Globus pallidus (tissue), 1 donor: ENCODE data around the gene CDHR3.
"Not testable (repeated sequence)": the region's sequence is repeated elsewhere in the genome, so short reads cannot be mapped to it uniquely, and the experiment has no call there.

Experiments
- DNase-seq: peaks from one replicate; pipeline ENCODE4 v3.0.0-alpha.2; 2015; ENCODE audit warnings: low spot score

CDHR3 gene

DNA sequence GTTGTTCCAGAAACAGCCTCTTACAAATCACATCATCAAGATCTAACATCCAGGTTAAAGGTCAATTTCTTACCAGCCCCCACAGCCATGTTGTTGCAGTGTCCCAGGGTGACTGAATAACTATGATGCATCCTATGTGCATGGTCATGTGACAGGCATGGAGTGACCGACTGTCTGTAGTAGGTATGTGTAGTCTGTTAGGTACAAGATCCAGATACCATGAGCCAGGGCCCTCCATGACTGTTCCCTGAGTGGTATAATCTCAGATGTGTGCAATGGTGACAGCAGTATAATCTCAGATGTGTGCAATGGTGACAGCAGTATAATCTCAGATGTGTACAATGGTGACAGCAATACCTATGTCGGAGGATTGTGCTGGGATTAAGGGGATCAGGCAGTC is 8.8 kb downstream of the CDHR3 start:
- no peak for DNase-seq

DNA sequence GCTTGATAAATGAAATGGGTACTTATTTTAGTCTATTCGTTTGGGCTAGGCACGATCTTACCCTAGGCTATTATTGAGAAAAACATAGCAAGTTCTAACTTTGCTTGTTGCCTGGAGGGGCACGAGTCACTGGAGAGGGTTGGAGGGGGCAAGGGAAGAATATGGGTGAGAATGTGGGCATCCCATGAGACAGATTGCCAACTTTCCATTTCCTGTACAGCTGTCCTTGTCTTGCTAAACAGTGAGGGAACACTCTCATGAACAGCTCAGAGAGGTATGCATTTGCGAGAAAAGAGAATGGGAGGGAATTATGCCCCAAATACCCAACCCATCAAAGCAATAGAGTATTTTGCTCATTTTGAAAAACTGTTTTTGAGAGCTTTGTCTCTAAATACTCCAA is 9.2 kb downstream of the CDHR3 start:
- DNase-seq: no peak

DNA sequence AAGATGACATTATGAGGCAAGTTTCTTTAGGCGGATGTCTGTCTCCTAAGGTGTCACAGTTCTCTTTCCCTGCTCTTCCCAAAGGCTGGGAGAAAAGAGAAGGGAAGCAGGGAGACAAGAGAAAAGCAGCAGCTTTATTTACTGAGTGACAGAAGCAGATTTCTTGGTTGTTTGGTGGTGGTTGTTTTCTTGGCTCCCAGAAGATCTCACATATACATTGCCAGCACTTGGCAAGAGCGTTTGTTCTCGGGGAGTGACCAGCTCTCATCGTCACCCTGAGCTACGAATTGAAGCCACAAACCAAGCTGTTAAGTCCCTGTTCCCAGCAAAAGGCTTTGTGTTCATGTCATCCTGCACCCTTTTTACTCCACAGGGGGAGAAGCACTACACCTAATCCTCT is 11.4 kb downstream of the CDHR3 start:
- DNase-seq: no peak

DNA sequence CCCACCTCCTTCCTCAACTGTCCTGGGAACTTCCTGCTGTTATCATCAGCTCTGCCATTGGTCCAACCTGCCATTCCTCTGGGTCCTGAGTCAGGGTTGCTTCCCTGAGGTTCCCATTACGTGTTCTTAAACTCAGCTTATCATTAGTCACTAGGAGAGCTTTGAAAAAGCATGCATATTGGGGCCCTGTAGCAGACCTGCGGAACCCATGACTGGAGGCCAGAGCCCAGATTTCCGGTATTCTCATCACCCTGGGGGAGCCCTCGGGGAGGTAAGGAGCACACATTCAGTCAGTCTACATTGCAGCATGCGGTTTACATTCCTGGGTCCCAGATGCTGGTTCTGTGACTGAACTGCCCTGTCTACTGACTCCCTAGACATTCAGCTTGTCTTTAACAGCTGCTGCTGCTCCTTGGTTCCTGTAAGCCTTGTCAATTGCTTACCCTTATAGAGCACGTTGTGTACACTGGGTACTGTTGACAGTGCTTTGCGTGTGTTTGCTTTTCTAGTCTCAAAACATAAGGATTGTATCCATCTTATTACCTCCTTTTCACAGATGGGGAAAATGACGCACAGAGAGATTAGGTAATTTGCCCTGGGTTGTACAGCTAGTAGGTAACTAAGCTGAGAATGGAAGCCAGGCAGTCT is 12.8 kb downstream of the CDHR3 start:
- no peak for DNase-seq

DNA sequence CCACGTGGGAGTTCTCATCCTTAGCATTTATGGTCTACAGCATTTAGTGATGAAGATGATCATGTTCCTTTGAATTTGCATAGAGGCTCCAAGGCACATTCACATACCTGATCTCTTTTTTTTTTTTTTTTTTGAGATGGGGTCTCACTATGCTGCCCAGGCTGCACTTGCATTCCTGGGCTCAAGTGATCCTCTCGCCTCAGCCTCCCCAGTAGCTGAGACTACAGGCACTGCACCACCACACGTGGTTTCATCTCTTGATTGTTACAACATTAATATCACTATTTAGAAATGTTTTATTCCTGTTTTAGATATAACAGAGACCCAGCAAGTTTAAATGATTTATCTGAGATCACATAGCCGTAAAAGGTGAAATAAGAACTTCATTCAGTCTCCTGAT is 13.8 kb downstream of the CDHR3 start:
- no peak for DNase-seq

DNA sequence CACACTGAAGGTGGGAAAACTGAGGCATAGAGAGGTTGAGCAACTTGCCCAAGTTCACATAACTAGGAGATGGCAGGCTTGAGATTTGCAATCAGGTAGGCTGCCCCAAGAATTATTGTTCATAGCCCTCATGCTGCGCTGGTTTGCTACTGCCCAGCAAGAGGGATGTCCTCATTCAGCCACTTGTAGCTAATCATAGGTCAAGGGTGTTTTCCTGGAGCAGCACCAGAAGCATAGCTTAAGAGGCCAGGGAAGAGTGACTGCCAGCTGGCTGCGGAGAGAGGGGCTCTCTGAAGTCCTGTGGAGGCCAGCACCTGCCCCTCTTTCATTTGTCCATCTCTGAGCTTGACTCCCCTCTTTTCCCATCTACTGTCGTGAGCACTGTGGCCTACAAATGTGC is 15.0 kb downstream of the CDHR3 start:
- DNase-seq: no peak

DNA sequence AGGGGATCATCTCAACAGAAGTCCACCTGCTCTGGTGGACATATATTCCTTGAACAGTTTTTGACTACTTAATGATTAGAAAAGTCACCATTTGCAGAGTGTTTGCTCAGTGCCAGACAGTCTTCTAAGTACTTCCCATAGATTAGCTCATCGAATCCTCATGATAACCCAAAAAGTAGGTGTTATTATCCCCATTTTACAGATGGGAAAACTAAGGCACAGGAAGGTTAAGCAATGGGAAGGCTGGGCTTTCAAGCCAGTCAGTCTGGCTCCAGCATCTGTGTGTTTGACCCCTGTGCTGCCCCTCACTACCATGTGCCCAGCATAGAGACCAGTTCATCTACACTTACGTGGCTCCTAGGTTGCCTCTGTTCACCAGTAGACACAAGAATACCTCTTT is 15.9 kb downstream of the CDHR3 start:
- no peak for DNase-seq

DNA sequence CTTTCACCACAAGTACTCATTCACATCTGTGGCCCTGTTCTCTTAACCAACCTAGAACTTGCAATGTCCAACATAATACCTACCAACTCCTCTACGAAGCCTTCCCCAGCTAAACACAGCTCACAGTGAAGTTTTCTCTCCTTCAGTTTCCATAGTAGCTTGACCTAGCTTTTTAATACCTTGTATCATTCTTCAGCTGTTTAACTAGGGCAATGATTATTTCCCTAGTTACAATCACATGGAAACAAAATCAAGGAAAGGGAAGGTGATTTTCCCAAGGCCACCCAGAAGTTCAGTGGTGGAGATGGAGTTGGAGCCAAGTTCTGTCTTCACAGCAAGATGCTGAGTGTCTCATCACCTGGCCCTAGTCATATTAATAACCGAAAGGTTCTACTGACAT is 16.3 kb downstream of the CDHR3 start:
- no peak for DNase-seq

DNA sequence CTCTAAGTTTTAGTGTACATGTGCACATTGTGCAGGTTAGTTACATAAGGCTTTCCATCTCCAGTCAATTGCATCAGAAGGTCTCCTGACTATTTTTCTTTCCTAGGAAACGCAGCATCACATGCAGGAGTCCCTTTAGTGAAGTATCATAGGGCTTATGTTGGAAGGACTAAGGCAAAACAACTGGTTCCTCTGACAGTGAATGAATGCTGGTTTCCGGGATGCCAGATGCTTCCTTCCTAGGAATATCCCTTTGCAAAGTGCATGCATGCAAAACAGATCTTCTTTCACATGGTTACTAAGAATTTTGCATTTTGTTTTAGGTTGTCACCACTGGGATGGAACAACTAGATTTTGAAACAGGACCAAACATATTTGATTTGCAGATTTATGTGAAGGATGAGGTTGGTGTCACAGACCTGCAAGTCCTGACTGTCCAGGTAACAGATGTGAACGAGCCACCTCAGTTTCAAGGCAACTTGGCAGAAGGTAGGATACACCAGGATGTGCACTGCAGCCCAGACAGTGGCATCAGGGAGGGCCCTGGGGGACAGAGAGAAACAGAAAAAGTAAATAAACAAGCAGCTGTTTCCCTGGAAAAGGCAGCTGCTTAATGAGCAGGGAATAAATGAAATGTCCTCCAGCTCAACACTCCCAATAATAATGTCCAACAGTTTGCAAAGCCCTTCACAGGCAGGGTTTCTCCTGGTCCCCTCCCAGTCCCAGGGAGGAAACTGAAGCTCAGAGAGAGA is 17.8 kb downstream of the CDHR3 start:
- DNase-seq: no peak

DNA sequence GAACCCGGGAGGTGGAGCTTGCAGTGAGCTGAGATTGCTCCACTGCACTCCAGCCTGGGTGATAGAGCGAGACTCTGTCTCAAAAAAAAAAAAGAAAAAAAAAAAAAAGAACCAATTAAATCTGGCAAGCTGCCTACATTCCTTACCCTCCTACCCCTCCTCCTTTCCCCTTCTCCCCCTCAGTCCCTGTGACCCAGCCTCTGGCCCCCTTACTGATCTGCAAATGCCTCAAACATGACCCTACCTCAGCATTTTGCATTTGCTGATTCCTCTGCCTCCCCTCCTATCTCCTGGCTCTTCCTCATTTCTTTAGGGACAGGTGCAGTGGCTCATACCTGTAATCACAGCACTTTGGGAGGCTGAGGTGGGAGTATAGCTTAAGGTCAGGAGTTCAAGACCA is 19.3 kb downstream of the CDHR3 start:
- no peak for DNase-seq

DNA sequence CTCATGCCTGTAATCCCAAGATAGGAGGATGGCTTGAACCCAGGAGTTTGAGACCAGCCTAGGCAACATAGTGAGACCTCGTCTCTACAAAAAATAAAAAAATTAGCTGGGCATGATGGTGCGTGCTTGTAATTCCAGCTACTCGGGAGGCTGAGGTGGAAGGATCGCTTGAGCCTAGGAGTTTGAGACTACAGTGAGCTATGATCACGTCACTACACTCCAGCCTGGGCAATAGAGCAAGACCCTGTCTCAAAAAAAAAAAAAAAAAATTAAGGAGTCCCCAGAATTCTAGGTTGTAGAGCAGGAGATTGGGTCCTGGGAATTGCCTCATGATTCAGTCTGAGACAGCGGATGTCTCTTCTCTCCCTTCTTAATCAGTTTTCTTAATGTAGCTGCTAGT is 21.7 kb downstream of the CDHR3 start:
- DNase-seq: not testable (repeated sequence)

DNA sequence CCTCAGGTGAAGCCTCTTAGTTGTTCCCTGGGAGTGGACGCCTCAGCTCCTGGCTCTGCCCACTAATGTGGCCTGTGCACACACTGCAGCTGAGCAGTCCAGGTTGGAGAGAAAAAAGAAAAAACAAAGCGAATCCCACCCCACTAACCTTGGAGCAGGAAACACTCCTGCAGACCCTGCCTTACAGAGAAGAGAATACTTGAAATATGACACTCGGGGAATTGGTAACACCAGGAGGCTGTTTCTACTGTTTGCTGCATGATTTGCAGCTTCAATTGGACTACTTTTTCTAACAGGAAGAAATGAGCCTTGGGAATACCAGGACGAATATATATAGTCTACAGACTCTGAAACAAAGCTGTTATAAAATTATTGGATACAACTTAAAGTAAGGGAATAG is 22.2 kb downstream of the CDHR3 start:
- no peak for DNase-seq

DNA sequence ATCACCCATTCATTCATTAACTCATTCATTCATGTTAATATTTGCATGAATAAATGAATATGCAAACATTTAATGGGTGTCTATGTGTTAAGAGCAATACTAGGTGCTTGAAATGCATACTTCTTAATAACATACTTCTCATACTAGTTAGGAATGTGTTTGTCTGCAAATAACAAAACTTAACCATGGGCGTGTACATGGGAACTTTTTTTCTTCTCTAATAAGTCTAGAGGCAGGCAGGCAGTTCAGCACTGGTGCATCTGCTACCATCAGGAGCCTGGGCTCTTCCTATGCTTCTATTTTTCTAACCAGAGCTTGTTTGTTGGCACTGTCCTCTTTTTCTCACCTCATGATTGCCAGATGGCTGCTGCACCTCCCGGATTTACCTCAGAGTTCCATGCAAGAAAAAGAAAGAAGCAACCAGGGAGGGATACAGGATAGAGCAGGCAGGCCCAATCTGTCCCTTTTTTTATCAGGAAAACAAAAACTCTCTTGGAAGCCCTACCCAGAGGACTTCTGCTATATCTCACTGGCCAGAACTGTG is 22.7 kb downstream of the CDHR3 start:
- DNase-seq: no peak

DNA sequence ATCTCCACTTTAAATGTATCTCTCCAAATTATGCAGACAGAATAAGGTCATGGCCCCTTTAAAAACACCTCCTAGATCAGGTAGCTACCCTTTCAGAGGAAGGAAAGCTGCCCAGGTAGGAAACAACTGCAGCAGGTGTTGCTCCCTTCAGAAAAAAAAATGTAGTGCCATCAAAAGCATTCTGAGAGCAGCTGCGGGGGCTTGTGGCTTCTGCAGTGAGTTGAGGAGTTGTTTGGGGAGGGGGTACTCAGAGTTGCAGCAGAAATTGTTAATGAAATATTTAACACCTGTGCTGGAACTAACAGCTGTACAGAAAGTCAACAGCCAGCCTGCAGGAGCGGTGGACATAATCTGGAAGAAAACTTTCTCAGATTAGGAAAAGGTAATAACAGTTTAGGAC is 24.0 kb downstream of the CDHR3 start:
- no peak for DNase-seq

DNA sequence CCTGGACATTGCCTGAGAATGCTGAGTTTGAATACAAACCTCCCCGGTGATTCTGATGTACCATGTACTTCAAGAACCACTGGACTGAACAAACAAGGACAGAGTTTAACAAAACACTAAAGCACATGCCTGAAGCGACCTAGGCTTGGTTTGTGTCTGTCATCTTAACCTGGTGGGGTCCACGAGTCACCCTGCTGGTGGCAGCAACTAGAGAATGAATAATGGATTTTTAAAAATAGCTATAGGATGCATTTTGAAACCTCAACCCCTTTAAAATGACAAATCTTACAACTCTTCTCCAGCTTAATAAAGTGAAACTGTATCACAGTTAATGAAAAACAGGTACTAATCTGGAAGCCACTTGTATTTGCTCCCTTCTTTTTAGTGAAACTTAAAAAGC is 25.2 kb downstream of the CDHR3 start:
- DNase-seq: no peak

DNA sequence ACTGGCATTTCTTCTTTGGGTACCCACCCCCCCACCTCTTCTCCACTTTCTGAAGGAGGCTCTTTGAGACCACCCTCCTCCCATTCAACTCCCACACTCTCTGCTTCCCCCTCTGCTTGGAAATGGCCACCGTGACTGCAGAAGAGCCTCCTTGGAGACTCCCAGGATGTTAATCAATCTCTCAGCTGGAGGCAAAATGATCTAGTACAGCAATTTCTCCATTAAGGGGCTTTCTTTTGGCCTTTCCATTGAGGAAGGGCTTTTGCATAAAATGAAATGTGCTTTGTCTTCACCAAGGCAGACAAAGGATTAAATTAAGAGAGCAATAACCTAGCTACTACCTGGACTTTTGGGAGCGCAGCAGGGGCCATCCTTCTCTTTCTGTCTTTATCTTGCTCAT is 26.1 kb downstream of the CDHR3 start:
- no peak for DNase-seq

DNA sequence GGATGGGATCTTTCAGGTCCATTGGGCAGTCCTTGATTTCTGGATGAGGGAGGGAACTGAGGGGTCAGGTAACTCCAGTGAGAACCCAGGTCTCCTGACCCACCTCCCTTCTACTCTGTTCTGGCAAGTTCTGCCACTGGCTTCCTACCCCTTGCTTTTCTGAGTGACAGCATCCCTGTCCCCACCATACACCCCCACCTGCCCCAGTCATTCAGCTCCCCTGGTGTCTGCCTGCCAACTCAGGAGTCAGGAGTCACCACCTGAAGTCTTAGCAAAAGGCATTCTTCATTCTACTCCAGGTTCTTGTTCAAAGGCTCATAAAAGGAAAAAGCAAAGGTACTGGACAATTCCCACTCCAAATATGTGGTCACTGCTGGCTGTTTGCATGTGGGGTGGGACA is 26.6 kb downstream of the CDHR3 start:
- no peak for DNase-seq

DNA sequence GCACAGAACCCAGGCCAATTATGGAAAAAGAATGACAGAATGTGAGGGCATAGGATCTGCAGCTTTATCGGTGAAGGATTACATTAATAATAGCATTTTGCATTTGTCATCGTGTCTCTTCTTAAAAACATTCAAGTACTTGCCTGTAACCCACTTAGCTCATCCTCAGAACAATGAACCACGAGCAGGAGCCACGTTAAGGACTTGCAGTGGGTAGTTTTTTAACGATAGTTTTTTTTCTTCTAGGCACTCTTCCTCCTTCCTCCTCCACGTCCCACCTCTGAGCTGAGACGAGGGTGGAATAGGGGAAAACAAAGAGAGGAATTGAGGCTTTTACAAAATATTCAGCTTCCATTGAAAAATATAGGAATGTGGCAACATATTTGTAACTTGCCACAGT is 27.1 kb downstream of the CDHR3 start:
- no peak for DNase-seq

DNA sequence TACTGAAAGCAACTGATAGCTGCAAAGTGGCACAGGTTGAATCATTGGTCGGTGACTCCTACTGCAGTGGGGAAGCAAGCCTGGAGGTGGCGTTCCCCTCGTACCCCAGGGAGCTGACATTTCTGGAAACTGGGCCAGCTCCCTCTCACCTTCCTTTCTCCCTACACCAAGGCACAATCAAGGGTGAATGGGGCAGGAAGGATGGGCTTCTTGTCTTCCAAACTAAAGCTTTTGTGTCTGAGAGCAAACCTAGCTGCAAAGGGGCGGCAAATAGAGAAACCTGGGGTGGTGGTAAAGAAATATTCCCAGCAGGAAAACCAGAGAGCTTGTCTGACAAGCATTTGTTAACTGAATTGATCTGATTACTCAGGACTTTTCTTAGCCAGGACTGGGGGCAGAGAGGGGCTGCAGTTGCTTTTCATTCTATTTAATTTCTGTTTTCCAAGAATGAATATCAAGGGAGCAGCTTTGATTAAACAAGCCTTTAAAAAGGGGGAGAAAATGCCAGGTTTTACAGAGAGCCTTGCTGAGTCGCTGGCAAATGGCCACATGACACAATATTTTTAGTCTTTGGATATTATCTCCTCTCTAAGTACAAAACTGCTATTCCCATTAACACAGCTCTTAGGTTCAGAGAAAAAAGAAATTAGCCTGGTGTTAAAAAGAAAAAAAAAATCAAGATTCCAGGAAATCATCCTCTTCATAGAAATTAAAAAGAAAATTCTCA is 27.8 kb downstream of the CDHR3 start:
- DNase-seq: no peak

DNA sequence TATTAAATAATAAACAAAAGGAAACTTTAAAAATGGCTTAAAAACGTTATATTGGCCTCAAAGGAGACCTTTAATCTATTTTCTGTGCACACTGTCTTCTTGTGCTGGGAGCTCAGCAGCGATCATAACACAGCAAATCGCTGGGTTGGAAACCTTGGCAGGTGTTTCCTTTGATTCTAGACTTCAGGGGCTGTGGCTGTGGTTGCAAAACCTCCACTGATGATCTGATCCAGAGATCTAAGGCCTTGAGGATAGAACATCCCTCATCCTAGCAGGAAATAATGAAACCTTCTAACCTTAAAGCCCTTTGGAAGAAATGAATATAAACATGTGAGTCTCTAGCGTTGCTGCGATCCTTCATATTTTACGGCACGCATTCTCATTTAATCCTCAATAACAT is 29.8 kb downstream of the CDHR3 start:
- no peak for DNase-seq

DNA sequence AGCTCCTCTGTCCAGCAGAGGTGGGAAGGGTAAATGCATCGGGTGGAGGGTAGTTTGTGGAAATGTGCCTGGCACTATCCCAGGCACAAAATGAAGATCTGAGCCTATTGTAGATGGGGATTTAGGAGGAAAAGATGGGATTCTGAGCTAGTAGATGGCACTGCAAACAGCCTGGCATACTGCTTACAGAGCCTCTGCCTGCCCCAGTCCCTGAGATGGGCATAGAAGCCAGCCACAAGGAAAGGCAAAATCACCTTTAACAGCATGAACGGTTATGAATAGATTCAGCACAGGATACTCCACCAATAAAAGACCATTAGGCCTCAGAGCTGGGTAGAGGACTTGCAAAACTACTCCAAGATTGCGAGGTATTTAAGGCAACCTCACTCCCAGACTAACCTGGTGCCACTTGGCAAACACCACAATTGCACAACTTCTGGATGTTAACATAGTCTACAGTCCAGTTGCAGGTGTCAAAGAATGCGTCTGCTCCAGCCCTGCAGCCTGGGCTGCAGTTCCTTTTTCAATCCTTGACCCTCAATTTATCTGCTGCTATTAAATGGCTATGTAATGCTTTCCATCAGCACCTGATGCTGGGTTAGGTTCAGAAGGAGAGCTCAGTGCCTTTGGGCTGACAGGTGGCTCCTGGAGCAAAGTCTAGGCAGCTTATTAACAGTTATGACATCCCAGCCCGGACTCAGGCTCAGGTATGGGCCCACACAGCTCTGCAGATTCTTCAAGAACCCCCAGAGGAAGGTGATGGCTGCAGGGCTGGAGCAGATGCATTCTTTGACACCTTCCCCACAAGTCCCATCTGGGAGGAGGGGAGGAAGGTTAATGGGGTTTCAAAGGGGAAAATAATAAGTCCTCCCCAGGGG is 34.0 kb downstream of the CDHR3 start:
- DNase-seq: no peak

DNA sequence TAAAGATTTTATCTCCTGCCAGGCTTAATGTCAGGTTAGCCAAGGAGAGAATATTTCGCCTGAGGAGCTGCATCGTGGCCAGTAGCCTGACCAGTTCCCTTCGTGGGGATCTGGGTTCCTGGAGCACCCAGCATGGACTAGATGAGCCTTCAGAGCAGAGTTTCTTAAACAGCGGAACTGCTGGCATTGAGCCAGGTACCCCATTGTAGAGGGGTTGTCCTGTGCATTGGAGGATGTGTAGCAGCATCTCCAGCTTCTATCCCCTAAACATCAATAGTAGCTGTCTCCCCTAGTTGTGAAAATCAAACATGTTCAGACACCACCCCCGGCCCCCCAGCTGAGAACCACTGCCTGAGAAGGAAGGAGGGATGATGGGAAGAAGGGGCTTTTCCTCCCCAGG is 36.2 kb downstream of the CDHR3 start:
- DNase-seq: no peak
